WTC11 (cell line): Measurements from ENCODE around the gene FAM9C.

Experiments
- ATF3 ChIP-seq: sonication (generic); formaldehyde crosslinking; conservative IDR thresholded peaks from 2 replicates; pipeline ENCODE4 v1.8.1; 2022; ENCODE audit warnings: mild to moderate bottlenecking, missing genetic modification reagents
- ATF6 ChIP-seq: sonication (generic); formaldehyde crosslinking; IDR thresholded peaks from 2 replicates; pipeline ENCODE4 v1.8.1; 2023; ENCODE audit warnings: mild to moderate bottlenecking, missing genetic modification reagents
- CTCF ChIP-seq: fragments of 200-600 bp; IDR thresholded peaks from 2 replicates; pipeline ENCODE4 v1.8.0; 2022; ENCODE audit warnings: antibody characterized with exemption

DNA sequence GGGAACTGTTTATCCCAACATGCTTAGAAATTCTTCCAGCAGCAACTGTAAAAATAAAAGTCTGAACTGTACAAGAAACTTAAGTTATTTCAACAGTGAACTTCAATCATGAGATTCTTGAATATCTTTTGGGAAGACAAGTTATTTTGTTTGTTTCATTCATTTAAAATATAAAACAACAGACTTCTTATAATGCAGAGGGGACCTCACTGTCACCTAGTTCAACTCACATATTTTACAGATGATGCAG, 14.9 kb downstream of the FAM9C start:
- no peak for TF ChIP-seq CTCF
- TF ChIP-seq ATF3 (CRISPR knock-in tag), result no peak
- no peak for TF ChIP-seq ATF6
